PC-9 (cell line): ENCODE data around the gene CACNA2D4. TPM values are rescaled to one million over a fixed set of nuclear protein-coding genes. Genes with fewer than 3 reads are reported as not detected.

Experiments
- BruUV-seq: library from RNA; stranded (reverse); fragments of 400-500 nt; replicated peaks from 2 replicates; lab custom pipeline; 2021; lab: Mats Ljungman, UMichigan
- CTCF ChIA-PET: fragments of 300-600 bp; sonication (Branson Sonifier 250); formaldehyde crosslinking; loops from one replicate; lab custom pipeline; 2022; ENCODE audit warnings: antibody characterized with exemption; lab: Charles Lee
- POLR2A ChIA-PET: fragments of 300-600 bp; sonication (Branson Sonifier 250); formaldehyde crosslinking; loops from one replicate; lab custom pipeline; 2022; ENCODE audit warnings: antibody characterized with exemption; ENCODE audit not compliant: unreplicated experiment; lab: Charles Lee
- DNase-seq, 2 experiments: peaks; one replicate each; pipeline versions ENCODE4 v3.0.0 to v3.0.0-alpha.2; 2015 to 2022; ENCODE audit warnings: mixed read lengths in 1 of 2
- H2AFZ ChIP-seq: fragments of 200-600 bp; sonication (generic); 2 replicates; pipeline ENCODE4 v1.8.1; 2017; ENCODE audit warnings: antibody characterized with exemption
- H3F3A ChIP-seq: fragments of 200-600 bp; sonication (generic); 2 replicates; pipeline ENCODE4 v1.8.1; 2017; ENCODE audit warnings: antibody characterized with exemption, mild to moderate bottlenecking, low read depth; ENCODE audit not compliant: insufficient read depth
- H3K27ac ChIP-seq: fragments of 200-600 bp; sonication (generic); 2 replicates; pipeline ENCODE4 v1.6.1; 2016; ENCODE audit warnings: mixed run types
- H3K27me3 ChIP-seq: fragments of 200-600 bp; sonication (generic); 2 replicates; pipeline ENCODE4 v1.6.1; 2016; ENCODE audit warnings: low read depth, mixed run types; ENCODE audit not compliant: insufficient read depth
- H3K36me3 ChIP-seq: fragments of 200-600 bp; sonication (generic); 2 replicates; pipeline ENCODE4 v1.6.1; 2016; ENCODE audit warnings: low read depth, mixed run types
- H3K4me1 ChIP-seq: fragments of 200-600 bp; sonication (generic); replicated peaks from 2 replicates; pipeline ENCODE4 v1.6.1; 2016; ENCODE audit warnings: mixed run types; ENCODE audit not compliant: insufficient read depth
- H3K4me2 ChIP-seq: fragments of 200-600 bp; sonication (generic); 2 replicates; pipeline ENCODE4 v1.6.1; 2017; ENCODE audit warnings: mixed run types
- H3K4me3 ChIP-seq: fragments of 200-600 bp; sonication (generic); 2 replicates; pipeline ENCODE4 v1.6.1; 2016; ENCODE audit warnings: mixed run types
- H3K79me2 ChIP-seq: fragments of 200-600 bp; sonication (generic); 2 replicates; pipeline ENCODE4 v1.6.1; 2017; ENCODE audit warnings: low read depth, mixed run types
- H3K9me2 ChIP-seq: fragments of 200-600 bp; sonication (generic); 2 replicates; pipeline ENCODE4 v1.8.1; 2017; ENCODE audit warnings: mild to moderate bottlenecking; ENCODE audit not compliant: insufficient read depth
- H3K9me3 ChIP-seq: fragments of 200-600 bp; sonication (generic); 2 replicates; pipeline ENCODE4 v1.8.1; 2016; ENCODE audit warnings: low read depth; ENCODE audit not compliant: insufficient read depth
- H4K20me1 ChIP-seq: fragments of 200-600 bp; sonication (generic); 2 replicates; pipeline ENCODE4 v1.8.1; 2017; ENCODE audit not compliant: insufficient read depth
- EZH2 ChIP-seq: fragments of 200-600 bp; sonication (generic); IDR thresholded peaks from 2 replicates; pipeline ENCODE4 v1.8.0; 2017; ENCODE audit warnings: antibody characterized with exemption, low read depth
- intact Hi-C: fragments of 100-400 bp; cut with micrococcal nuclease; formaldehyde crosslinking; loops from one replicate; pipeline ENCODE4 v1.10.0; 2022; ENCODE audit not compliant: unreplicated experiment
- total RNA-seq: library from RNA; stranded (reverse); gene quantifications from 2 replicates; pipeline ENCODE4 v1.2.3, GENCODE V29; 2021
- TF ChIP-seq, protein P1 (sequence below): fragments of 200-600 bp; sonication (generic); conservative IDR thresholded peaks from 2 replicates; pipeline ENCODE4 v1.6.1; 2017; ENCODE audit warnings: mixed run types, antibody characterized with exemption, mild to moderate bottlenecking, moderate library complexity

CACNA2D4 gene
- total RNA-seq, 1 experiment from 2014 or later = not detected

GRCh38 chr12:1781772-1782171, 136.7 kb downstream of the CACNA2D4 start:
- peaks cover 10% of the 10 kb centered on the region for H3K4me1 ChIP-seq
- H3F3A ChIP-seq = peaks cover 45% of the 10 kb centered on the region
- no peak for DNase-seq
- H4K20me1 ChIP-seq = peaks cover 4% of the 10 kb centered on the region; the same call in 1 of the 2 replicates
- H3K9me2 ChIP-seq = no peaks in the 10 kb centered on the region
- TF ChIP-seq EZH2 = no peak
- TF ChIP-seq, protein P1, sequence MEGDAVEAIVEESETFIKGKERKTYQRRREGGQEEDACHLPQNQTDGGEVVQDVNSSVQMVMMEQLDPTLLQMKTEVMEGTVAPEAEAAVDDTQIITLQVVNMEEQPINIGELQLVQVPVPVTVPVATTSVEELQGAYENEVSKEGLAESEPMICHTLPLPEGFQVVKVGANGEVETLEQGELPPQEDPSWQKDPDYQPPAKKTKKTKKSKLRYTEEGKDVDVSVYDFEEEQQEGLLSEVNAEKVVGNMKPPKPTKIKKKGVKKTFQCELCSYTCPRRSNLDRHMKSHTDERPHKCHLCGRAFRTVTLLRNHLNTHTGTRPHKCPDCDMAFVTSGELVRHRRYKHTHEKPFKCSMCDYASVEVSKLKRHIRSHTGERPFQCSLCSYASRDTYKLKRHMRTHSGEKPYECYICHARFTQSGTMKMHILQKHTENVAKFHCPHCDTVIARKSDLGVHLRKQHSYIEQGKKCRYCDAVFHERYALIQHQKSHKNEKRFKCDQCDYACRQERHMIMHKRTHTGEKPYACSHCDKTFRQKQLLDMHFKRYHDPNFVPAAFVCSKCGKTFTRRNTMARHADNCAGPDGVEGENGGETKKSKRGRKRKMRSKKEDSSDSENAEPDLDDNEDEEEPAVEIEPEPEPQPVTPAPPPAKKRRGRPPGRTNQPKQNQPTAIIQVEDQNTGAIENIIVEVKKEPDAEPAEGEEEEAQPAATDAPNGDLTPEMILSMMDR = no peak
- intact Hi-C loops = no loop called here
- no peak overlapping the region for H3K4me3 ChIP-seq
- no peak overlapping the region for H3K4me2 ChIP-seq
- H2AFZ ChIP-seq = no peak overlapping the region
- H3K27me3 ChIP-seq = no peaks in the 10 kb centered on the region
- H3K9me3 ChIP-seq = no peaks in the 10 kb centered on the region
- H3K79me2 ChIP-seq = peaks cover 23% of the 10 kb centered on the region
- no TSS peak for BruUV-seq
- peaks cover 22% of the 10 kb centered on the region for H3K36me3 ChIP-seq
- no peak overlapping the region for H3K27ac ChIP-seq
- ChIA-PET POLR2A (interaction anchor here (0.6 kb wide), 1 partner anchor 146 kb away, joined by 3 read pairs; no protein-coding TSS in a partner anchor), CTCF (no interaction called here)

GRCh38 chr12:1779783-1780182, 138.7 kb downstream of the CACNA2D4 start:
- Histone ChIP-seq H2AFZ (no peak overlapping the region), H3K4me2 (no peak overlapping the region), H3F3A (peaks cover 64% of the 10 kb centered on the region), H3K9me2 (no peaks in the 10 kb centered on the region), H3K4me3 (no peak overlapping the region), H4K20me1 (peaks cover 7% of the 10 kb centered on the region), H3K27me3 (no peaks in the 10 kb centered on the region), H3K79me2 (peaks cover 26% of the 10 kb centered on the region), H3K27ac (no peak overlapping the region), H3K4me1 (peaks cover 27% of the 10 kb centered on the region), H3K9me3 (no peaks in the 10 kb centered on the region), H3K36me3 (peaks cover 22% of the 10 kb centered on the region)
- DNase-seq = no peak
- POLR2A ChIA-PET = no interaction called here
- no TSS peak for BruUV-seq
- CTCF ChIA-PET = no interaction called here
- intact Hi-C loops = no loop called here
- no peak for TF ChIP-seq EZH2
- TF ChIP-seq, protein P1 = no peak

DNA sequence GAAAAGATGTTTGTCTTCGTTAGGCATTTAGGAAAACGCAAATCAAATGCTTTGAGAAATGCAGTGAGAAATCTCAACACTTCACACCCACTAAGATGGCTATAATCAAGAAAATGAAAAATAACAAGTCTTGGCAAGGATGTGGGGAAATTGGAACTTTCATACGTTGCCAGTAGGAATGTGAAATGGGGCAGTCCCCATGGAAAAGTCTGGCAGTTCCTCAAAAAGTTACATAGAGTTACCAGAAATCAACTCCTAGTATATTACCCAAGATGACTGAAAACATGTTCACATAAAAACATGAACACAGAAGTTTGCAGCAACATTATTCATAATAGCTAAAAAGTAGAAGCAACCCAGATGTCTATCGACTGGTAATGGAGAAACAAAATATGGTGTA, 139.5 kb downstream of the CACNA2D4 start:
- peaks cover 27% of the 10 kb centered on the region for H3K4me1 ChIP-seq
- no peak overlapping the region for H3K4me3 ChIP-seq
- H3F3A ChIP-seq = peaks cover 67% of the 10 kb centered on the region
- BruUV-seq = no TSS peak
- ChIA-PET POLR2A (no interaction called here), CTCF (no interaction called here)
- H3K27me3 ChIP-seq = no peaks in the 10 kb centered on the region
- TF ChIP-seq EZH2 = no peak
- TF ChIP-seq, protein P1 = no peak
- DNase-seq = no peak
- peaks cover 23% of the 10 kb centered on the region for H3K36me3 ChIP-seq
- no peak overlapping the region for H3K27ac ChIP-seq
- H3K79me2 ChIP-seq = peaks cover 26% of the 10 kb centered on the region
- H3K9me3 ChIP-seq = no peaks in the 10 kb centered on the region
- peaks cover 6% of the 10 kb centered on the region; the same call in 1 of the 2 replicates for H4K20me1 ChIP-seq
- no peaks in the 10 kb centered on the region for H3K9me2 ChIP-seq
- intact Hi-C loops = no loop called here
- no peak overlapping the region for H3K4me2 ChIP-seq
- no peak overlapping the region for H2AFZ ChIP-seq
